HG03520 (cell line): ENCODE results near the gene HOMER2.
A peak's percentile ranks its signal among the peaks of the same experiment; 100 is the strongest.
"Not testable (repeated sequence)": the region's sequence is repeated elsewhere in the genome, so short reads cannot be mapped to it uniquely, and the experiment has no call there.

Experiments used
- ATAC-seq: cut with Tn5 transposase; IDR thresholded peaks from one replicate; pipeline ENCODE4 v1.9.1; 2021; ENCODE audit warnings: mild to moderate bottlenecking, moderate library complexity; ENCODE audit not compliant: unreplicated experiment

The HOMER2 gene

DNA sequence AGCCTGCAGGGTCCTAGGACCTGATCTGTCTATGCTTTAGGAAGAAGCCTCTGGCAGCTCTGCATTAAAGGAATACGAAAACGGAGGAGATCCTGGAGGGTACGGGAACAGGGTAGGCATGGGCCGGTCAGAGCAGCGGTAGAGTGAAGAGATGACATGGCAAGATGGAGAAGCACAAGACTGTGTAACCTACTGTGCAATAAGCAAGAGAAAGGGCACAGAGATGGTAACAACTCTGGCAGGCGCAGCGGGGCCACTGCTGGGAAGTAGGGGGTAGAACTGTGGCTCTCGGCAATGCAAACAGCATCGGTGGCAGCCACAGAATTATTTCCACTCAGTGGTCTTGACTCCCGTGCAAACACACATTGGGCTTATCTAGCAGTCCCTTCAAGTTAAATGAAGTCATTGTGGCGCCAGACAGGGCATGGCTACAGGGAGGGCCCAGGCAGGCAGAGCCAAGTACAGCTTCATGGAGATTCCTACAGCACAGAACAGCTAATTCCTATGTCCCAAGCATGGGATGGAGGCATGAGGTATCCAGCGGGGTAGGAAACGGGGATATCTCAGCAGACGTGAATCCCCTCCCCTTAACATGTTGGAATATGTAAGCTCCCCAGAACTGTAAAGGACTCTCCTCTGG is 114.3 kb downstream of the HOMER2 start:
- ATAC-seq, result no peak

DNA sequence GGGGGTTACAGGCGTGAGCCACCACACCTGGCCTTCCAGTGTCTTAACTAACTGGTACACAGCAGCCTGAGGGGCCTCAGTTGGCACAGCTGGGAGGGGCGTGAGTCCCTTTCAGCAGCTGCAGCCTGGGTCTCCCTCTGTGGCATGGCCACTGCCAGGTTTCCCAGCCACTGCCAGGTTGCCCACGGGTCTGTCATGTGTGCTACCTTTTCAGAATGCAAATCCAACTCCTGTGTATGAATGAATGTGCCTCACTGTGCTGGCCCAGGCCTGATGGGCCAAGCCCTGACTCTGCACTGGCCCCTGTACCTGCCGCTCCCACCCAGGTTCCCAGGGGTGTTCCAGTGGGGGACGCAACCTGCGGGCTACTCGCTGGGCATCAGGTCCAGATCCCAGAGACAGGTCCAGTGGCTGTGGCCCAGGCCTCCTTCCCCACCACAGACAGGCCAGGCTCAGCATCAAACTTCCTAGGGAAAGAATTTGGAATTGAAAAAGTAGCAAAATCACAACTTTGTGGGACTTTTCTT is 117.1 kb downstream of the HOMER2 start:
- no peak for ATAC-seq

DNA sequence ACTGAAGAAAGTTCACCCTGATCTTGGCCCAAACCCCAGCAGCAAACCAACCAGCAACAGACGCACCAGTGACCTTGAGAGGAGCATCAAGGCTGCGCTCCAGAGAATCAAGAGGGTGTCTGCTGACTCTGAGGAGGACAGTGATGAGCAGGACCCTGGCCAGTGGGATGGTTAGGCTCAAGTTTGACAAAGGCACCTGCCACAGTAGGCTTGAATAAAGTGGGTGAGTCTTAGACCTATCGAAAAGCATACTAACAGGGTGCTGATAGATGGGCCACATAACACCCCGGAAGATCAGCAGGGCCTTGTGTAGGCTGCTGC is 119.2 kb downstream of the HOMER2 start:
- no peak for ATAC-seq

DNA sequence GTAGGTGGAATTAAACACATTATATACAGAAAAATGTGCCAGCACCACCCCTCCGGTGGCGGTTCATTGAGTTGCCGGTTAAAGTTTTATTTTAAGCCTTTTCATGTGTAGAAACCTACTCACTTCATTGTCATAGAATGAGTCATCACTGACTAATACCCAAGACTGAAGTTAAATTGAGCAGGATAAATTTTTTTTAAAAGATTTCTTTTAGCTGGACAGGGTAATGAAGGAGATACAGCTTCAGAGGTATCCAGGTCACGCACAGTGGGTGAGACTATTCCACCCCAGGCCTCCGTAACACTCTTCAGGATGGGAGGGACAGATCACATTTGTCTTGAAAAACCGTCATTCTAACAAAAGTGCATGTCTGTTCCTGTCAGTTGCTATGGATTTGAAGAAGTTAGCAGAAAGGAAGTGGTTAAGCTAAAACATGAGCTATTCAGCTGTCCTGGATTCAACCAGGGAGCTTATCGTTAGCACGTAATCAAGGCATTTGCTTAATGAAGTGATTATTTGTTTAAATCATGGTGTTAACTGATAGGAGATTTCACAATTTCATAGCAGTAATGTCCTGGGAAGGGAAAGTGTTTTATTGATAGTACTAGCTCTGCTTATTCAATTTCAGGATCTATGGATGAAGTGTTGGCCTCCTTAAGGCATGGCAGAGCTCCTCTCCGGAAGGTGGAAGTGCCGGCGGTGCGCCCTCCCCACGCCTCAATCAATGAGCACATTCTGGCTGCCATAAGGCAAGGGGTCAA is 119.7 kb downstream of the HOMER2 start:
- ATAC-seq, result peak; percentile 85

DNA sequence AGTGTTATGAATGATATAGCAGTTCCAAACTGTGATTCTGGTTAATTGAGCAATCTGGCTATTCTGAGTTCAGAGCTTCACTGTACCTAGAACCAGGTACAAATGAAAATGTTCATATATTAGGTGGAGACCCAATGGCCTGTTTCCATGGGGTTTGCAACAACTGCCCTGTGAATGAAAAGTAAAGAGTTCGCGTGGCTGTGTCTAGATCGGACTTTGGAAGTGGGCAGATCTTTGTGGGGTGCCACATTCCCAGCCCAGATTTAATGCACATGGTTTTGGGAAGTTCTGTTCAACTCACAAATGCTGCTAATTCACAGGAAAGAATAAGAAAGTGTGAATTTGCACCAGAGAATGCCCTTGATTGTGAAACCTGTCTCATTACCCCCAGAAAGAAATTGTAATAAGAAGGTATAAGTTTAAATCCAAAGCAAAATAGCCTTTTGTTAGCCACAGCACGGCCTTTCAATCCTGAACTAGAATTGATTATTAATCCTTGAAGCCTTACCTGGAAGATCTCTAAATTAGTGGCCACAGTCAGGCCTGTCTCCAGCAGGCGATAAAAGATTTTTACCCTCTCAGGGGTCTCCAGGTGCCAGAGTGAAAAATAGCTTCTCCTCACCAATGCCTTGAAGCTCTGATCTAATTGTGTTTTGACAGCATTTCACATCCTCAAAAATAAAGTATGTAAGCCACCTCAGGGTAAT is 120.5 kb downstream of the HOMER2 start:
- no peak for ATAC-seq

DNA sequence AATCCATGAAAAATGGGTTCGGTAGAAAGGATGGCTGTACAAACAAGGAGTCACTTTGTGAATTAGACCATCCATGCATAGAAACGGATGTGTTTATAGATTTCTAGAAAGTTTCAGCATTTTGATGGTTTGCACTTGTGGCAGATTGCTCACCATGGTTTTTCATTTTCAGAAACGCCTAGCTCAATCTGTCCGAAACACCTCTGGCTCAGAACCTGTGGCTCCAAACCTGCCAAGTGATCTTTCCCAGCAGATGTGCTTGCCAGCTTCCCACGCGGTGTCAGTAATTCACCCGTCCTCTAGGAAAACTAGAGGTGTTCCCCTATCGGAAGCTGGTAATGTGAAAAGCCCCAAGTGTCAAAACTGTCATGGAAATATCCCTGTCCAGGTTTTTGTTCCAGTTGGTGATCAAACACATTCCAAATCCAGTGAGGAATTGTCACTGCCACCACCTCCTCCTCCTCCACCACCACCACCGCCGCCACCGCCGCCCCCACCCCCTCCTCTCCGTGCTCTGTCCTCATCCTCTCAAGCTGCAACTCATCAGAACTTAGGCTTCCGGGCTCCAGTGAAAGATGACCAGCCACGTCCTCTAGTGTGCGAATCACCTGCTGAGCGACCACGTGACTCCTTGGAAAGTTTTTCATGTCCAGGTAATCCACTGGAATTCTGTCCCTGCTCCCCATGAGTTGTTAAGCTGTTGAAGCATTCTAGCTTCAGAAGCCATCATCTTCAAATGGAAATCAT is 121.9 kb downstream of the HOMER2 start:
- ATAC-seq, result no peak

DNA sequence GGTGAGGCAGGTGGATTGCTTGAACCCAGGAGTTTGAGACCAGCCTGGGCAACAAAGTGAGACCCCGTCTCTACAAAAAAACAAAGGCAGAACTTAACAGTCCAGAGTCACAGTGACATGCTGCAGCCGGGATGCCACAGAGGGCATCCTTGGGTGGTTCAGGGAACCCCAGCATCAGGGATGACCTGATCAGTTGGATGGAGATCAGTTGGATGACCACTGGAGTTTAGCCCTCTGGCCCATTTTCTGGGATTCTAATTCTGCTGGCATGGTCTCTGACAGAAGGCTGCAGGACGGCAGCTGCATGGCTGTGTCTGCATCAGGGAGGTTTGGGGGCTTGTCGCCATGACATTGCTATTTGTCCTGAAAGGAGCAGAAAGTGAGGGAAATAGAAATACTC is 123.3 kb downstream of the HOMER2 start:
- no peak for ATAC-seq

DNA sequence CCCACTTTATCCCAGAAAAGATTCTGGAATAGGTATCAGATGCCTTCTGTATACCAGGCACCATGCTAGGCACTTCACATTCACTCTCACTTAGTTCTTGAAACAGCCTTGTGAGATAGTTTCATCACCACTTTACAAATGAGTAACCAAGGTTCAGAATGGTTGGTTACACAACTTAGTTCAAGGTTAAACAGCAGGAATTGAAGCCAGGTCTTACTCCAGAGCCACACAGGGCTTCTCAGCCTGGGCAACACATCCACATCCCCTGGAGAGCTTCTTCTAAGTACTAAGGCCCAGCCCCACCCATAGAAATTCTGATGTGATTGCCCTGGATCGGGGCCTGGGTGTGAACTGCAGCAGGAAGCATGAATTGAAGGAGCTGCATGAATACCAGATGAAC is 124.4 kb downstream of the HOMER2 start:
- no peak for ATAC-seq

DNA sequence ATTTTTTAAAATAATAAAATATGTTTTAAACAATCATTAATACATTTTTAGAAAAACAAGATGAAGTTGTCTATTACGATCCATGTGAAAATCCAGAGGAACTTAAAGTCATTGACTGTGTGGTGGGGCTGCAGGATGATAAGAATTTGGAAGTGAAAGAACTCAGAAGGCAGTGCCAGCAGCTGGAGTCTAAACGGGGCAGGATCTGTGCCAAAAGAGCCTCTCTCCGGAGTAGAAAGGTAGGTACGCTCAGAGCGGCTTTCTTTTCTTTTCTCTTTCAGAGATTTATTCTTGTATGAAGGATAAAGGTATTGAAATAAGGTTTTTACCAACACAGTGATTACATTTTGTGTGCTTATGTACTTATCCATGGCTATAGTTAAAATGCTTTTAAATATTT is 129.5 kb downstream of the HOMER2 start:
- ATAC-seq, result no peak

DNA sequence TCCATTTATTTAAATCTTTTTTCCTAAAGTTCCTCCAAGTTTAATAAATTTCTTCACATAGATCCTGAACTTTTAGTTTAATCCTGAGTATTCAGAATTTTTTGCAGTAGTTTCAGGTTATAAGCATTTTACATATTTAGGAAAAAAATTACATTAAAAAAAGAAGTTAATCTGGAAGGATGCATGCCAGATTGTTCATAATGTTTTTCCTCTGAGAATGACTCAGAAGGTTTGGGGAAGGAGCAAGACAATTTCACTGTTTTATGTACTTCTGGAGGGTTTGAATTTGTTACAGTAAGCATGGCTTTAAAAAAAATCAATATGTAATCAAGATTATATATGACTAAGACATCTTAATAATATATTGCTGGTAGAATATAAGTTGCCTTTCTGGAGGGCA is 130.7 kb downstream of the HOMER2 start:
- ATAC-seq, result not testable (repeated sequence)

DNA sequence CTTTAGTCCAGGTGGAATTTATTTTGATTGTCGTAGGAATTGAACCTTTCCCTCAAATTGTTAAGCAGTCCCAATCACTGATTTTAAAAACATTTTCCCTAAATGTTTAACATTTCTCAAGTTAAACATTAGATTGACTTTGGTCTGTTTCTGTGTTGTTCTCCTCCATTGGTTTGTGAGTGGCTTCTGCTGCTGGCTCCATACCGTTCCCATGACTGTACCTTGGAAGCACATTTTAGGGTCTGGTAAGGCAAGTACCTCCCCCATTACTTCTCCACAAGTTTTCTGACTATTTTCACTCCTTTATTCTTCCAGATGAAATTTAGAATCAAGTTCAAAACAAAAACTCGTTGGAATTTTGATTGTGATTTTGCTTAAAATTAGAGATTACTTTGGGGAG is 131.1 kb downstream of the HOMER2 start:
- ATAC-seq, result not testable (repeated sequence)

DNA sequence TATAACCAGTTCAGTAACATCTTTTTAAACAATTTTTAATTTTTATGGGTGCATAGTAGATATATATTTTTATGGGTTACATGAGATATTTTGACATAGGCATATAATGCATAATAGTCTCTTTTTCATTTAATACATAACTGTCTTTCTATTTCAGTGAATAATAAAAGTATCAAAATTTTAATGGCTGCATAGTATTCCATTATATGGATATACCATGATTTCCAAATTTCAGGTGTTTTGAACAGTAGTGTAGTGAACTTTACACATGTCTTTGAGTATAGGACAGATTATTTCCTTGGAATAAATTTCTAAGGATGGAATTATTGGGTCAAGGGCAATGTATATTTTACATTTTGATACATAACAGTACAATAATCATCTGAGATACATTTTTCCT is 132.4 kb downstream of the HOMER2 start:
- ATAC-seq, result no peak

DNA sequence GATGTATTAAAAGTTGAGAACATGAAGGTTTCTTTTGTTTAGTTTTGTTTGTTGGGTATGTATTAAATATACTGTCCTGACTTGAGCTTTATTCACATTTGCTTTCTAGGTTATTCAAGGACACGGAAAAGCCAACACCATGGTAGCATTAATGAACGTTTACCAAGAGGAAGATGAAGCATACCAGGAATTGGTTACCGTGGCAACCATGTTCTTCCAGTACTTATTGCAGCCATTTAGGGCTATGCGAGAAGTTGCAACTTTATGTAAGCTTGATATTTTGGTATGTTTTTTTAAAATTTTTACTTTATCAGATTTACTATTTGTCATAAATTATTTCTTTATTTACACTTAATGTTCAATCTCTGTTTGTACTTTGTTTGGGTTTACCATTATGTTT is 139.5 kb downstream of the HOMER2 start:
- no peak for ATAC-seq

DNA sequence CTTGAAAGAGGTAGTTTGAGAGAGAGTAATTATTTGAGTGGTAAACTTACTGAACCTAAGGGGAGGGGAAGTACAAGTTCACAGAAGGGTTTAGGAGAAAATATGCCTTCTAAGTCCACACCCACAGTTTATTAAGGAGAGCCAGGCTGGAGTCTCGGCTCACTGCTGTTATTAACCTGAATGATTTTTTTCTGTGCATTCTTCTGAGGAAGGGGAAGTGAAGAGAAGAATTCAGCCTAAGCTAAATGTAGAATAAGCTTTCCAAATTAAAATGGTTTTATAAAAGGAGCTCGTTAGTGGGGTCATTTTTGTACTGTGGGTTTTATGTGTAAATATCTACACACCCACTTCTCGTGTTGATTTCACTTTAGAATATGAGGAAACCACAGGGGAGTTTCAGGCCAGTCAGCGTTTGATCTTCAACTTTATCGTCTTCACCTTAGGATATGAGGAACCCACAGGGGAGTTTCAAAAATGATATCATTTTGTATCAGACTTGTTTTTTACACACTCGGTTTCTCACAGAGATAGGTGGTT is 141.6 kb downstream of the HOMER2 start:
- no peak for ATAC-seq

DNA sequence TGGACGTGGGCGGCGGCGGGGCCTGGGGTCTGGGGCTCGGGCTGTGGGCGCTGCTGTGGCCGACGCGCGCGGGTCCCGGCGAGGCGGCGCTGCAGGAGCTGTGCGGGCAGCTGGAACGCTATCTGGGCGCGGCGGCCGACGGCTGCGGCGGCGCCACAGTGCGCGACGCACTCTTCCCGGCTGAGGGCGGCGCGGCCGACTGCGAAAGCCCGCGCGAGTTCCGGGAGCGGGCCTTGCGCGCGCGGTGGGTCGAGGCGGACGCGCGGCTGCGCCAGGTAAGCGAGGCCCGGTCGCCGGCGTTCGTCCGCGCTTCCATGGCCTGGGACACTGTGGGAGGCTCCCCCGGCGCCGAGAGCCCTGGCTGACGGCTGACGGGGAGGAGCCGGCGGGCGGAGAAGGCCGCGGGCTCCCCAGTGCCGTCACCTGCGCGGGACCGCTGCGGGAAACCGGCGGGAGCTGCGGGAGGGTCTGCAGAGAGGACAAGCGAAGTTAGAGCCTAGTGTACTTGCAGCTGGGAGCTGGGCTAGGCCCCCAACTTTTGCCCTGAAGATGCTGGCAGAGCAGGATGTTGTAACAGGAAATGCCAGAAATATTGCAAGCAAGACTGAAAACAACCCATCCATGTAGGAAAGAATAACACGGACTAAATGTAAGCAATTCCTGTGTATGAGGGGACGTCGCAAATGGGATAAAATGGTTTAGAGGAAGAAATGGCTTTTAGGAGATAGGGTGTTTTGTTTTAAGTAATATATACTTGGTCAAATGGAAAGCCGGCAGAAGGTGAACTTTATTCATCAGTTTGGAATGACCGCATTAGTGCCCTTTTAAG is 142.2 kb downstream of the HOMER2 start:
- ATAC-seq, result peak; percentile 8

DNA sequence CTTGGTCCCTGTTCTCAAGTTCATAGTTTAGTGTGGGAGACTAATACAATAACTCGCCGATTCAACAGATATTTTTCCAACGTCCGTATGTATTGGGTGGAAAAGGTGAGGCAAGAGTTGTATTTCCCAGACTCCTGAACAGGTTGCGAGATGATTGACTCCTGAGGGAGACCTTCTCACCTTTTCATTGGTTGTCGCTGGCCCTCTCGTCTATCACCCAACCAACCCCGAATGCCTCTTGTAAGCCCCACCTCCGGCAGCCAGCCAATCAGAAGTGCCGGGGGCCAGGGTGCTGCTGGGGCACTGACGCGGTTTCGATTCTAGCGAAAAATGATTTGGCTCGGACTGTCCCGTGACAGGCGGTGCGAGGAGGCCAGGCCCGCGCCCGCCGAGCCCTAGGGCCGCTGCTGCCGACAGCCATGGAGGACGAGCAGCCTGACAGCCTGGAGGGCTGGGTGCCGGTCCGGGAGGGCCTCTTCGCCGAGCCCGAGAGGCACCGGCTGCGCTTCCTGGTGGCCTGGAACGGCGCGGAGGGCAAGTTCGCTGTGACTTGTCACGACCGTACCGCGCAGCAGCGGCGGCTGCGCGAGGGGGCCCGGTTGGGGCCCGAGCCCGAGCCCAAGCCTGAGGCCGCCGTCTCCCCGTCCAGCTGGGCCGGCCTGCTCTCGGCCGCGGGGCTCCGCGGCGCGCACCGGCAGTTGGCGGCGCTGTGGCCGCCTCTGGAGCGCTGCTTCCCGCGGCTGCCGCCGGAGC is 143.0 kb downstream of the HOMER2 start, which contains the start of gene WHAMM:
Gene WHAMM (plus strand): TSS at position 321 of the 753 bp plus-strand sequence. CDS start 99 bp downstream, at position 420.
- peak; percentile 81 for ATAC-seq

DNA sequence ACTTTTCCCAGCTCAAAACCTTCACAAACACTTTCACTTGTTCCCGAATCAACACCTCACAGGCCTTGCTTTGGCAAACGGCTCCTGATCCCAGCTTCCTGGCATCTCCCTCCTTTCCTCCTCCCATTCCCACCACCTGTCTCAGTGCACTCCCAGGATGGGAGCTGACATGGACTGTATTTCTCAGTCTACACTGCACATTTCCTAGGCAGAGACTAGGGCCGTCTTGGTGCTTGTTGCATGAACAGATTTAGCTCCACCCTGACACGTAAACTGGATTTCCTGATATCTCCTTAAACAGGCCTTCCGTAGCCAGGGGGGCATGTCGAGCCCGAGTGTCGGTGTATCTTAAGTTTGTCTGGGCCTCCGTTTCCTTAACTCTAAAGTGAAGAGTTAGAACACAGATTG is 143.9 kb downstream of the HOMER2 start:
- ATAC-seq, result no peak

DNA sequence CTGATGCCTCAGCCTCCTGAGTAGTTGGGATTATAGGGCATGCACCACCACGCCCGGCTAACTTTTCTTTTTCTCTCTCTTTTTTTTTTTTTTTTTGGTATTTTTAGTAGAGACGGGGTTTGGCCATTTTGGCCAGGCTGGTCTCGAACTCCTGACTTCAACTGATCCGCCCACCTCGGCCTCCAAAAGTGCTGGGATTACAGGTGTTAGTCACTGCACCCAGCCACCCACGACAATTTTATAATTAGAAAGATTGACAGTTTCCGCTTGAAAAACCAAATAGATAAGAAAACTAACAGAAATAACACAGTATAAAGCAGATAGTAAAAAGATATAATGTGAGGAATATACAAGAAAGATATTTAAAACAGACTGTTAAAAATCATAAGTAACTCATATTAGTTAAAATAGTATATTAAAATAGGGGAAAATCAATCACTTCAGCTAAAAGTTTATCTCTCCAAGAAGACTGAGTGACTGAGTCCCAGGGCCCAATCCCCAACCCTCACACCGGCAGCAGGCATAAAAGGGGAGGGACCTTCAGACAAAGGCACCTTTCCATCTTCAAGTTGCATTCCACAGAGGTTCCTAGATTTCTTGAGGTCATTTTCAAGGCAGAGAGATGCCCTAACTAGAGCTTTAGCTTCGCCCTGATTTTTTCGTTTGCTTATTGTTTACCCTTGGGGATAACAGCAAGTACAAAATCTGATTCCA is 144.4 kb downstream of the HOMER2 start:
- no peak for ATAC-seq

DNA sequence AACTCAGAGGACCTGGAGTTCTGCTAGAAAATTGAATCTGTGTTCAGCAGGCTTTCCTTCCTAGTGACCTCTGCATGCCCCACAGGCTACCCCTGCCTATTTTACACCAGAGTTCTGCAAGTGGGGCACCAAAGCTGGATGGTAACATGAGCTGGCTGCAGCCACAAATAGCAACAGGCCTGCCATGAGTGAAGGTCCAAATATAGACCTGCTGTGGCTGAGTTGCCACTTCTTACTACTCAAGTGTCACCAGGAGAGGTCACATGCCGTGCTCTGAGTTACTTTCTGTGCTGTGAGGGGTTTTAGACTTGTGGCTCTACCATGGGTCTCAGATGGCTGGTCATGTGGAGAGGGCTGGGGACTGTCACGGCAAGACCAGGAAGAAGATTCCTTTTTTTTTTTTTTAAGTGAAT is 146.5 kb downstream of the HOMER2 start, which contains the start of gene FSD2:
Gene FSD2 (minus strand): TSS at position 76 of the 413 bp plus-strand sequence. CDS start 18,679 bp downstream, outside the sequence.
- peak; percentile 41 for ATAC-seq
